Right lung (tissue), 5 donors: Measurements from ENCODE around the gene BTBD2. TPM values are rescaled to one million over a fixed set of nuclear protein-coding genes. Genes with fewer than 3 reads are reported as not detected.

Experiments used
- DNase-seq, 2 donors: peaks; one replicate each; pipeline ENCODE4 v3.0.0-alpha.2; 2013
- polyA plus RNA-seq, 5 donors: library from polyadenylated mRNA; unstranded; fragments of 120-200 nt; gene quantifications; one replicate each; pipeline versions ENCODE4 v1.2.1 to v1.2.3, GENCODE V29; 2013; ENCODE audit warnings: inconsistent platforms in 1 of 5, low replicate concordance in 1 of 5; ENCODE audit not compliant: insufficient read length in 5 of 5, insufficient read depth in 1 of 5

BTBD2 gene
- polyA plus RNA-seq, 5 donors: 70.5 to 131 (median 97.0) TPM

DNA sequence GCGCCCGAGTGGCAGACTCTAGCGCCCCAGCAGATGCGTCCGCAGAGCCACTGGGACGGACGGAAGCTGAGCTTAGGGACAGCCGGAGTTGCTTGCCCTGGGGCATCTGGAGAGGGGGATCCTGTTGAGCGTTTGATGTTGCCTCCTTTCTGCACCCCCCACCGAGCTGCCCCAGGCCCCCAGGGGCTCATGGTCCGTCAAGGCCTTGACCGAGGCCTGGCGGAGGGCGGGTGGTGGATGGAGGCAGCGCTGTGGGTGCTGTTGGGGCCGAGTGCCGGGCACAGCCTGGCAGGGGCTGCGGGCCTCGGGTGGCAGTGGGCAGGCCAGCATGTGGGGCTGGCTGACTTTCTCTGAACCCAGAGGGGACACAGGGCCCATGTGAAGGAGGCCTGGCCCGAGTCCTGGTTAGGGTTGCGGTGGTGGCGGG is 71.8 kb downstream of the BTBD2 start:
- no peak for DNase-seq

DNA sequence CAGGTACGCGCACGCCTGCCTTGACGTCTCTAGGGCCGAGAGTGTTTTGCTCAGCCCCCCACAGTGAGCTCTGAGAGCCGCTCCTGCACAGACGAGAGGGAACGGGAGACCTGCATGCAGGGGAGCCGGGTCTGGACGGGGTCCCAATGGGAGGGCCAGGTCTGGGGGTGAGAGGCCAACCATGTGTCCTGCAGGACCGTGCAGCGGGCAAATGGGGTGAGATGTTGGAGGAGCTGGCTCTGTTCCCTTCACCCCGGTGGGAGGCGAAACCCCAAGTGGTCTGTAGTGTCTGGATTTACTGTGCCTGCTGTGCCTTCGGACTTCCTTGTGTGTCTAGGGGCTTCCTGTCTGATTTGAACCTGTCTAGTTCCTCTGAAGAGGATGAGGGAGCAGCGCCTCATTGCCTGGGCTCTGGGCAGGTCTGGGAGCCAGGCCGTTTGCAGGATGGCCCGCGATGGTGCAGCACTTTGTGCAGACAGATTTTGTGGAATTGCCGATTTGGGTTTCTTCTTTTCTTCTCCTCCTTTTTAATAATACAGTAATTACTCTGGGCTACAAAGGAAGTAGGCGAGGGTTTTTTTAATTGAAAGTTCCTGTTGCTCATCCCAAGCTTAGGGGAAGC is 72.5 kb downstream of the BTBD2 start:
- DNase-seq: no peak

DNA sequence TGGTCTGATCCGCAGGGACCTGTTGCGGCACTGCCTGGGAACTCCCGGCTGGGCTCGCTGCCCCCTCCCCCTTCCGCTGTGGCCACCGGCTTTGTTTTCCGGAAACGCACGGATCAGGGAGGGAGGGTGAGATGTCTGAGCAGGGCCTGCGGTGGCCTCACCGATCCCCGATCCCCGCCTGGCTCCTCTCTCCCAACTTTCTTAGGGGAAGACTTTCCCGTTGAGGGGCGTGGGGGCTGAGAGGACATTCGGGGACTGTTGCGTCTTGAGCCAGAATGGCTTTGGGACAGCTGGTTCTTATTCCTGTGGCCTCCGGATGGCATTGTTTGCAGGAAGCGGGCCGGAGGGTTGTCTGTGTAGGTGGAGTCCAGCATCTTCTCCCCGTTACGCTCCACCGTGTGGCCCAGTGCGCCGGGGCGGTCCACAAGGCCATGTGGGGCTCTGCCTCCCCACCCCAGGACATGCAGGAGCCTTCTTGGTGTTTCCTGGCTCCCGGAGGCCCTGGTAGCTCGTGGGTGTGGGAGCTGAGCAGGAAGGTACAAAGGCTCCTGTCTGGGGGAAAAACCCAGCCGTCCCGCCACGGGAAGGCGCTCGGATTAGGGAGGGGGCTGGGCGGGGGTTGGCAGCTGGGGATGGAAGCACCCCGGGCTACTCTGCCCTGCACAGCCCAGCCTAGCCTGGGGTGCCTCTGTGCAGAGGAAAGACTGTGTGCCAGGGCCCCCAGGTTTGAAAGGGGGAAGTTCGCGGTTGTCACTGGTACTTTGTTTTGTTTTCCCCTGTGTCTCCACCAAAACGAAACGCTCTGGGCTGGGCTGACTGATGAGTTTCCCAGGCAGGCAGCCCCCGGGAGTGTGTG is 73.2 kb downstream of the BTBD2 start:
- DNase-seq: peak; percentile 68 to 71

DNA sequence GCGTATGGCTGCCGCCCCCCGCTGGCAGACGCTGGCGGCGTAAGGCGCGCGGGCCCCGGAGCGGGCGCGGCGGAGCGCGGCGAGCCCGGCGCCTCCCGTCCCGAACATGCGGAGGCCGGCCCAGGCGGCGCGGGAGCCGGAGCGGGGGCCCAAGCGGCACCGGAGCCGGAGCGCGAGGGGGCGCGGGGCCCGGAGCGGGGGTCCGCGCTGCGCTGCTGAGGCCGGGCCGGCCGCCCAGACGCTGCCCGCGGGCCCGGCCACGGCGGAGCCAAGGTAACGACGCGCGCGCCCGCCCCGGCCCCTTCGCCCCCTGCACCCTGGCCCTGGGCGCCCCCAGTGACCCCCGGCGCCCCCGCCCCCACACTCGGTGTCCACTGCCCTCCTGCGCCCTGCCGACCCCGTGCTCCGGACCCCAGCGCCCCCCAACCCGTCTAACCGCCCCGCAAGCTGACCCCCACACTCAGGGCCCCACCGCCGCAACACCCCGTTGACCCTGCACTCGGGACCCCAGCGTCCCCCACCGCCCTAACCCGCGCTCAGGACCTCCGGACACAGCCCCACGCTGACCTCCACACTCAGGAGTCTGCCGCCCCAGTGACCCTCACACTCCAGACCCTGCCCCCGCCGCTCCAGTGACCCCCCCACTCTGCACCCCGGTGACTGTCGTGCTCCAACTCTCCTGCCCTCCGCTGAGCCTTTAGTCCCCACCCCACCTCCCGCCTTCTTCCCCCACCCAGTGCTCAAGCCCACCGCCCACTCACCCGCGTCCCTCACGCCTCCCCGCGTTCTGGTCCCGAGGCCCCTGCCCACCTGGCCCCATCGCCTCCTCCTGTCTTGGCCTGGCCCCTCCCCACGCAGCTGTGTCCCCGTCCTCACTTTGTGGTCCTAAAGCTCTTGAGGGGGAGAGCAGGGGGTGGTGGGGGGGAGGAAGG is 74.1 kb downstream of the BTBD2 start, which contains the start of gene CSNK1G2:
Gene CSNK1G2 (plus strand): TSS at position 27 of the 932 bp plus-strand sequence. CDS start 28,601 bp downstream, outside the sequence.
- DNase-seq: no peak

DNA sequence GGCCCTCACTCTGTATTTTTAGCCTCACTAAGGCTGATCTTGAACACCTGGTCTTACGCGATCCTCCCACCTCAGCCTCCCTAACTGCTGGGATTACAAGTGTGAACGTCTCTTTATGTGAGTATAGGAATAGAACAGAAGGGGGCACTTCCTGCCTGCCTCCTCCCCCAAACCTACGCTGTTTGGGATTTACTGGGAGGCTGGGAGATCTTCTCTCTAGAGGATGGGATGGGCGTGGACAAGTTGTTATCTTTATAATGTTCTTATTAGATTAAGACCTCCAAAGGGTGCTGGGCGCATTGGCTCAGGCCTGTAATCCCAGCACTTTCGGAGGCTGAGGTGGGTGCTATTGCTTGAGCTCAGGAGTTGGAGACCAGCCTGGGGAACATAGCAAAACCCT is 77.4 kb downstream of the BTBD2 start:
- DNase-seq: no peak

DNA sequence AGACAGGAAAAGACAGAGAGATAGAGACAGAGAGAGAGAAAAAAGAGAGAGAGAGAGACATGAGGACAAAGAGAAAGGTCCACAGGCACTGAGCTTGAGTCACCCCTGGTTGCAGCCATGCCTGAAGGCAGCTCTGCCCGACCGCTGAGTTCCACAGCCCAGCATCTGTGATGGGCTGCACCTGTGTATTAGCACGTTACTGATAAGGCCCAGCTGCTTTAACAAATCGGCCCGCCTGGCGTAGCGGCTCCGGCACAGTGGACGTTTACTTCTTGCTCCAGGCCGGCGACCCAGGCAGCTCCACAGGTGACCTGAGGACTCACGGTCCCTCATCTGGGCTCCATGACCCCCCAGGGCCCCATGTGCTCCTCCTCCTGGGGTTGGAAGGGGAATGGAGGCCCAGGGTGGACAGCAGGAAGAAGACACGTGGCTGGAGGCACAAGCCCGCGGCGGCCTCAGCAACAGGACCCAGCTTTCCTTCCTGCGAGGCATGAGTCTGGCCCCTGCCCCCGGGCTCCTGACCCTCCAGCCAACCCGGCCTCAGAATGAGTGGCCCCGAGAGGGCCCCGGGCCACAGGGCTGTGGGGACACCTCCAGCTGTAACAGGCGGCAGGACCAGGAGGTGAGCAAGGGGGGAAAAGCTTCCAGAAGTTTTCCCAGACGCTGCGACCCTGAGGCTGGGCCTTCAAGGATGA is 78.5 kb downstream of the BTBD2 start:
- no peak for DNase-seq

DNA sequence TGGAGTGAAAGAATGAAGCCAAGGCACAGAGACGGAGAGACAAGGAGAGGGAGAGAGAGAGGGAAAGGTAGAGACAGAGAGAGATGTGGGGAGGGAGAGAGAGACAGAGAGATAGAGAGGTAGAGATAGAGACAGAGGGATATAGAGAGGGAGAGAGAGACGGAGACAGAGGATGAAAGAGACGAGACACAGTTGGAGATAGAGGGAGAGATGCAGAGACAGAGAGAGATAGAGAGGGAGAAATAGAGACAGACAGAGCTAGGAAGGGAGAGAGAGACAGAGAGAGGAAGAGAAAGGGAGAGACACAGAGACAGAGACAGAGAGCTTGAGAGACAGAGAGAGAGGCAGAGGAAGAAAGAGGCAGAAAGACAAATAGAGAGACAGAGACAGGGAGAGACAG is 79.1 kb downstream of the BTBD2 start:
- no peak for DNase-seq

DNA sequence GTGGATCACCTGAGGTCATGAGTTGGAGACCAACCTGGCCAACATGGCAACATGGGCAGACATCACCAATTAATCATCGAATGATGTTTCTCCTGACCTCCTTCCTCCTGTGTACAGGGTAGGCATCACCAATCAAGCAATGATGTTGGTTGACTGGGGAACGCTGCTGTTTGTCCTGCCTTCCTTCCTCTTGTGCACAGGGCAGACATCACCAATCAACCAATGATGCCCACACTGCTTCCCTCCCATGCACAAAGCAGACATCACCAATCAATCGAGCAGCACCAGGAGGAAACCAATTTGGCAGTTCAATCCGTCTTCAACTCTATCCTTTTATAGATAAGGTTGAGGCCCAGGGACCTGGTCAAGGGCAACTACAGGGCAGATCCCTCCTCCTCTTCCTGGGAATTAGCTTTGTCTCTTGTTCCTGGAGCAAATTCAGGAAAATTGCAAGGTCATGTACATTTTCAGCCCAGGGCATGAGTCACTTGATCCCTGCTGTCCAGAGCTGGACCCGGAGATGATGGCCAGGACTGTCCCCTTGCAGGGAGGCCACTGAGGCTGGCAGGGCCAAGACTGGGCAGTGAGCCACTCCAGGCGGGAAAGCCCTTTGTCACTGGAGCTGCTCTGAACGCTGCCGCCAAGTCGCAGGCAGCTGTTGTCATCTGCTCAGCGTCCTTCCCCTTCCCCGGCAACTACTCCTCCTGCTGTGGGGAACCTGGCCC is 79.9 kb downstream of the BTBD2 start:
- no peak for DNase-seq

Other genes starting within 250 kb of the BTBD2 start
- gene ATP8B3, start 203.4 kb downstream of the BTBD2 start, polyA plus RNA-seq: 1 to 10 TPM in 2 of 5 donors, under 1 TPM in 3; 0.63 to 1.6 (median 0.99) TPM
- gene REXO1, start 167.2 kb downstream of the BTBD2 start, polyA plus RNA-seq: 10 to 100 TPM; 14.3 to 29.4 (median 21.7) TPM
- 10 to 100 TPM in 1 of 5 donors, 1 to 10 TPM in 4; 3.3 to 12.8 (median 6.0) TPM for gene KLF16, start 152.1 kb downstream of the BTBD2 start, polyA plus RNA-seq
- 10 to 100 TPM; 34.9 to 90.0 (median 45.8) TPM for gene ABHD17A, start 130.2 kb downstream of the BTBD2 start, polyA plus RNA-seq
- gene ADAT3, start 110.3 kb downstream of the BTBD2 start, polyA plus RNA-seq: 1 to 10 TPM in 4 of 5 donors, under 1 TPM in 1; 0.98 to 4.5 (median 1.9) TPM
- 10 to 100 TPM; 41.9 to 92.4 (median 63.9) TPM for gene SCAMP4, start 110.3 kb downstream of the BTBD2 start, polyA plus RNA-seq
- gene CSNK1G2, start 74.5 kb downstream of the BTBD2 start, polyA plus RNA-seq: 10 to 100 TPM; 32.0 to 70.0 (median 40.7) TPM
- gene MKNK2, start 35.5 kb upstream of the BTBD2 start, polyA plus RNA-seq: 100 to 1,000 TPM in 1 of 5 donors, 10 to 100 TPM in 4; 51.7 to 124 (median 77.8) TPM
- gene MOB3A, start 80.6 kb upstream of the BTBD2 start, polyA plus RNA-seq: 10 to 100 TPM; 17.5 to 31.4 (median 24.1) TPM
- gene IZUMO4, start 81.2 kb upstream of the BTBD2 start, polyA plus RNA-seq: 1 to 10 TPM; 5.5 to 7.2 (median 6.2) TPM
- 10 to 100 TPM; 56.7 to 90.8 (median 67.7) TPM for gene AP3D1, start 135.9 kb upstream of the BTBD2 start, polyA plus RNA-seq
- 10 to 100 TPM; 17.0 to 22.3 (median 19.2) TPM for gene DOT1L, start 148.2 kb upstream of the BTBD2 start, polyA plus RNA-seq
- 10 to 100 TPM; 39.5 to 76.7 (median 50.7) TPM for gene PLEKHJ1, start 220.6 kb upstream of the BTBD2 start, polyA plus RNA-seq
- 10 to 100 TPM; 49.2 to 98.0 (median 68.6) TPM for gene SF3A2, start 221.1 kb upstream of the BTBD2 start, polyA plus RNA-seq
- 1 to 10 TPM; 1.1 to 5.2 (median 2.9) TPM for gene AMH, start 233.6 kb upstream of the BTBD2 start, polyA plus RNA-seq
- gene JSRP1, start 240.7 kb upstream of the BTBD2 start, polyA plus RNA-seq: 1 to 10 TPM in 1 of 5 donors, under 1 TPM in 3, not detected in 1; 0.29 to 6.3 (median 0.53) TPM